AG09309 (cell line): ENCODE results near the gene MICAL3.
"Not testable (repeated sequence)": the region's sequence is repeated elsewhere in the genome, so short reads cannot be mapped to it uniquely, and the experiment has no call there.

Experiments
- DNase-seq: peaks from one replicate; pipeline ENCODE4 v3.0.0-alpha.2; 2010; ENCODE audit warnings: low read depth
- H3K4me3 ChIP-seq: 2 replicates; pipeline ENCODE4 v1.5.1; 2011; ENCODE audit warnings: mild to moderate bottlenecking, low read depth, low read length, moderate library complexity; ENCODE audit not compliant: control insufficient read depth
- TF ChIP-seq, protein P1 (sequence below): IDR thresholded peaks from 2 replicates; pipeline ENCODE4 v1.5.1; 2011; ENCODE audit warnings: mild to moderate bottlenecking, low read depth, low read length, inconsistent platforms; ENCODE audit not compliant: insufficient read depth, control insufficient read depth; ENCODE audit errors: missing control alignments

MICAL3 gene

DNA sequence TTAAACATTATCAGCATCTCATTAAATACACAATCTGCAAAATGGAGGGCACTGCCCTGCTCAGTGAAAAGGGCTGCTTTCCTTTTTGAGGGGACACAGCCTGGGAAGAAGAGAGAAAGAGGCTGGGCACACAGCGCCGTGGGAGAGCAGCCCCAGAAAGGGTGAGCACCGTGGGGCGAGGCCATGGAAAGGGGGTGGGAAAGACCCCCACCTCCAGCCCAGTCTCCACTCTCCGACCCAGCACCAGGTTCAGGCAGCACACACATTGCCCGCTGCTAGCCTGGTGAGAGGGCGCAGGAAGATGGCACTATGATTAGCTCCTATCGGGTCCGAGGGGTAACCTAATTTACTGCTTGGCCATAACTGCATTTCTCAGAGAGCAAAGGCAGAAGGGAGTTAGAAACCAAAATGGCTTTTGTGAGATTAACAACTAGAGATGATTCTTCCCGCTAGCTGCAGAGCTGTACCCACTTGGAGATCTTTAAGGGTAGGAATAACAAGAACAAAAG lies 146.1 kb downstream of the MICAL3 start:
- no peak overlapping the region for H3K4me3 ChIP-seq
- DNase-seq = no peak
- TF ChIP-seq, protein P1, sequence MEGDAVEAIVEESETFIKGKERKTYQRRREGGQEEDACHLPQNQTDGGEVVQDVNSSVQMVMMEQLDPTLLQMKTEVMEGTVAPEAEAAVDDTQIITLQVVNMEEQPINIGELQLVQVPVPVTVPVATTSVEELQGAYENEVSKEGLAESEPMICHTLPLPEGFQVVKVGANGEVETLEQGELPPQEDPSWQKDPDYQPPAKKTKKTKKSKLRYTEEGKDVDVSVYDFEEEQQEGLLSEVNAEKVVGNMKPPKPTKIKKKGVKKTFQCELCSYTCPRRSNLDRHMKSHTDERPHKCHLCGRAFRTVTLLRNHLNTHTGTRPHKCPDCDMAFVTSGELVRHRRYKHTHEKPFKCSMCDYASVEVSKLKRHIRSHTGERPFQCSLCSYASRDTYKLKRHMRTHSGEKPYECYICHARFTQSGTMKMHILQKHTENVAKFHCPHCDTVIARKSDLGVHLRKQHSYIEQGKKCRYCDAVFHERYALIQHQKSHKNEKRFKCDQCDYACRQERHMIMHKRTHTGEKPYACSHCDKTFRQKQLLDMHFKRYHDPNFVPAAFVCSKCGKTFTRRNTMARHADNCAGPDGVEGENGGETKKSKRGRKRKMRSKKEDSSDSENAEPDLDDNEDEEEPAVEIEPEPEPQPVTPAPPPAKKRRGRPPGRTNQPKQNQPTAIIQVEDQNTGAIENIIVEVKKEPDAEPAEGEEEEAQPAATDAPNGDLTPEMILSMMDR = no peak

DNA sequence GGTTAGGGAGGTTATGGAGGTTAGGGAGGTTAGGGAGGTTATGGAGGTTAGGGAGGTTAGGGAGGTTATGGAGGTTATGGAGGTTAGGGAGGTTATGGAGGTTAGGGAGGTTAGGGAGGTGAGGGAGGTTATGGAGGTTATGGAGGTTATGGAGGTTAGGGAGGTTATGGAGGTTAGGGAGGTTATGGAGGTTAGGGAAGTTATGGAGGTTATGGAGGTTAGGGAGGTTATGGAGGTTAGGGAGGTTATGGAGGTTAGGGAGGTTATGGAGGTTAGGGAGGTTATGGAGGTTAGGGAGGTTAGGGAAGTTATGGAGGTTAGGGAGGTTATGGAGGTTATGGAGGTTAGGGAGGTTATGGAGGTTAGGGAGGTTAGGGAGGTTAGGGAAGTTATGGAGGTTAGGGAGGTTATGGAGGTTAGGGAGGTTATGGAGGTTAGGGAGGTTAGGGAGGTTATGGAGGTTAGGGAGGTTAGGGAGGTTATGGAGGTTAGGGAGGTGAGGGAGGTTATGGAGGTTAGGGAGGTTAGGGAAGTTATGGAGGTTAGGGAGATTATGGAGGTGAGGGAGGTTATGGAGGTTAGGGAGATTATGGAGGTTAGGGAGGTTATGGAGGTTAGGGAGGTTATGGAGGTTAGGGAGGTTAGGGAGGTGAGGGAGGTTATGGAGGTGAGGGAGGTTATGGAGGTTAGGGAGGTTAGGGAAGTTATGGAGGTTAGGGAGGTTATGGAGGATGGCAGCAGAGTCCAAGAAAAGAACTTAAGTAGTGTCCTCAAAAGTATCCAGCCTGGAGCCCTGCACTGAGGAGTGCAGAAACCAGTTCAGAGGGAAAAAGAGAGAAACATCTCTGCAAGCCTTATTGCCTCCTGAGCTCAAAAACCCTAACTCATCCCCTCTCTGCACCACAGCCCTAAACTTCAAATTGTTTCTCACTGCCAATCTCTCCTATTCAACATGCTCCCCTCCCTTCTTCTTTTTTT lies 147.2 kb downstream of the MICAL3 start:
- DNase-seq, H3K4me3 ChIP-seq: not testable (repeated sequence)

DNA sequence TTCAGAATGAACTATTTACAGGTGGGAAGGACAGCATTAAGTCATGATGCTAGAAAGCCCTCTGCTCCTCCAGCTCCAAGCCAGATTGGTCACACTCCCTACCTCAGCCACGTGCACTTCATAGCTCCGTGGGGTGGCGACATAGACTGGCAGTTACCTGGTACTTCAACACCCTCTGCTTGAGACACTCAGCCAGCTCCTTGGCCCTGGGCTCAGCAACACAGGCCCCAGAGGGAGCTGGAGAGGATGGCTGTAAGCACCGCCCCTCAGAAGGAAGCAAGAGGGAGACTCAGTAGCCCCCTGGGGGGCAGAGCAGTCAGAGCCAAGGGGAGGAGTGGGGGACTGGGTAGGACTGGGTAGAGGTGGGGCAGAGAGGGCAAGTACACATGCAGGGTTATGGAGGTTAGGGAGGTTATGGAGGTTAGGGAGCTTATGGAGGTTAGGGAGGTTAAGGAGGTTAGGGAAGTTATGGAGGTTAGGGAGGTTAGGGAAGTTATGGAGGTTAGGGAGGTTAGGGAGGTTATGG lies 148.0 kb downstream of the MICAL3 start:
- DNase-seq = no peak
- no peak overlapping the region for H3K4me3 ChIP-seq
- TF ChIP-seq, protein P1 = no peak

DNA sequence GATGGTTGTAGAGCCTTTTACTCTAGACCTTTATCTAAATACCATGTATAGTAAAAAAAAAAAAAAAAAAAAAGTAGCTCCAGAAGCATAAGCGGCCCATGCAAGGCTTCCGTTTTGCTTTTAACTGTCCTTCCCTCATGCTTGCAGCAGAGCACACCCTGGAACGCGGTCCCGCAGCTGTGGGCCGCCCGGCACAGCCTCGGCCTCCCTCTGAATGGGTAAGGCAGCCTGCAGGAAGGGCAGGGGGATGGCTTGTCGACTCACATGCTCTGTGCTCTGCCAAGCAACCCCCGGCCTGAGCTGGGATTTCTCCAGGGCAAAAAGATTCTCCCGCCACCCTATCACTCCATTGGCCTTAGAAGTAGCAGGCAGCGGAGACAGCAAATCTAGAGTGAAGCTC lies 148.7 kb downstream of the MICAL3 start:
- no peak overlapping the region for H3K4me3 ChIP-seq
- TF ChIP-seq, protein P1 = no peak
- no peak for DNase-seq

DNA sequence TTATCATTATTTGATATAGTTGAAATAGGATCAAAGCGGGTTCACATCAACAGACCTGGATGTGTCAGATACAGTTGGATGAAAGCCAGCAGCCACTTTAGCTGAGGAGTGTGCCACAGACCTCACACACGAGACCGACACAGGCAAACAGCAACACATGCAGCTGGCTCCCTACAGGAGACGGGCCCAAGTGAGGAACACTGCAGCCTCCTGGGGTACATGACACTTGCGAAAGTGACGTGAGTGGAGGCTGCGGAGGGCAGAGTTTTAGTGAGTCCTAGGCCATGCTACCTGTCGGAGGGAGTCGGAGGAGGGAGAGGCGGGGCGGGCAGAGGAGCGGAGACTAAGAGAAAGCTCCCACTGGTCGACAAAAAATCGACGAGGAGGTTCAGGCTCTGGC lies 149.2 kb downstream of the MICAL3 start:
- DNase-seq = no peak
- TF ChIP-seq, protein P1 = no peak
- H3K4me3 ChIP-seq = no peak overlapping the region

DNA sequence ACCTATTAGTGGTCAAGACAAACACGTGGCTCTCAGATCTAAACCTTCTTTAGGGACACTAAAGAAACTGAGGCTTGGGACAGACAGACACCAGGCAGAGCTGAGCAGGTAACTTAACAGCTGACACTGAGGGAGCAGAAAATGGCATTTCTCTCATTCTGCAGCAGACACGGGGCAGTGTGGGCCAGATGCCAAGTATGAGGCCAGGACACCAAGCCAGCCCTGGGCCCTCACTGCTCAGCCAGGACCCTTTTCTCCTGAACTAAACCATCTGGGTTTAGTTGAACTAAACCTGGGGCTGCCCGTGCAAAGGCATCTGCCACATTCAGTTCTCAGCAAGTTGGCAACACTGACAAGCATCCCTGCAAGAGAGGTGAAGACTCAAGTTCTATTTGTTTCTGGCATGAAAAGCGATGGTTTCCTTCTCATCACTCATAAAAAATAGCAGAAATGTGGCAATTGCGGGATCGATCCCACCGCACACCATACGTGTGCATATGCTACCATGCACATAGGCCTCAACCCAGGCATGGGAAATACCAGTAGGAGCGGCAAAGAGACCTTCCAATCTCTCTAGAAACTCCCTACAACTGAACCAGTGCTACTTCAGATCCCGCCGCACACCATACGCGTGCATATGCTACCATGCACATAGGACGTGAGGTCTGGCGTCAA lies 150.0 kb downstream of the MICAL3 start:
- DNase-seq = no peak
- TF ChIP-seq, protein P1 = no peak
- H3K4me3 ChIP-seq = no peak overlapping the region
